A549 (cell line): ENCODE results near the gene HS3ST4. TPM values are rescaled to one million over a fixed set of nuclear protein-coding genes. Genes with fewer than 3 reads are reported as not detected.

Experiments
- ATAC-seq, 2 experiments: fragments of 200-7000 bp in 1 of 2; fragments of >200 bp in 1 of 2; cut with Nextera tagmentation in 1 of 2; cut with Tn5 transposase in 1 of 2; 3 replicates each; pipeline versions ENCODE4 v1.8.0 to v1.9.1; 2018 to 2020; ENCODE audit warnings: mild to moderate bottlenecking in 1 of 2, moderate library complexity in 1 of 2
- CTCF ChIA-PET: fragments of 300-600 bp; sonication (Branson Sonifier 250); formaldehyde crosslinking; extraction: SDS; loops from one replicate; lab custom pipeline; 2021; ENCODE audit warnings: antibody characterized with exemption, inconsistent platforms; lab: Yijun Ruan, JAX
- POLR2A ChIA-PET: fragments of 350-600 bp; formaldehyde crosslinking; extraction: SDS; loops from one replicate; lab custom pipeline; 2021; ENCODE audit warnings: antibody characterized with exemption, inconsistent platforms; lab: Yijun Ruan, JAX
- DNase-seq, 2 experiments: peaks; one replicate each; pipeline versions ENCODE4 v3.0.0 to v3.0.0-alpha.2; 2011 to 2016; ENCODE audit warnings: low read depth in 1 of 2, low spot score in 1 of 2
- FAIRE-seq: peaks from 2 replicates; lab custom pipeline; 2011; peaks lifted over from hg19 to GRCh38; lab: Jason Lieb, UNC
- H3K27ac ChIP-seq, 2 experiments: fragments of >200 bp; sonication (Bioruptor Twin); formaldehyde crosslinking; 3 replicates each; pipeline ENCODE4 v1.5.1; 2016 to 2017
- H3K4me1 ChIP-seq: fragments of >200 bp; sonication (Bioruptor Twin); formaldehyde crosslinking; 3 replicates; pipeline ENCODE4 v1.6.1; 2016
- H3K4me2 ChIP-seq: fragments of >200 bp; sonication (Bioruptor Twin); formaldehyde crosslinking; 3 replicates; pipeline ENCODE4 v1.6.1; 2016
- H3K4me3 ChIP-seq: fragments of >200 bp; sonication (Bioruptor Twin); formaldehyde crosslinking; 3 replicates; pipeline ENCODE4 v1.5.1; 2016
- H3K9me3 ChIP-seq: fragments of >200 bp; sonication (Bioruptor Twin); formaldehyde crosslinking; 3 replicates; pipeline ENCODE4 v1.6.1; 2016
- ATOH8 ChIP-seq: fragments of 250-450 bp; sonication (Bioruptor Pico); IDR thresholded peaks from 2 replicates; pipeline ENCODE4 v1.5.0; 2020; ENCODE audit warnings: low read depth, mild to moderate bottlenecking, moderate library complexity
- CEBPB ChIP-seq, 2 experiments: fragments of >200 bp in 1 of 2; sonication (Bioruptor Twin) in 1 of 2; formaldehyde crosslinking in 1 of 2; IDR thresholded peaks; 2 replicates each; pipeline ENCODE4 v1.6.1; 2012 to 2016
- CHD4 ChIP-seq: fragments of 200-600 bp; sonication (generic); IDR thresholded peaks from 2 replicates; pipeline ENCODE4 v1.6.1; 2016; ENCODE audit warnings: antibody characterized with exemption, mild to moderate bottlenecking, borderline replicate concordance
- EHF ChIP-seq: fragments of 250-450 bp; sonication (Bioruptor Pico); IDR thresholded peaks from 2 replicates; pipeline ENCODE4 v1.5.0; 2020; ENCODE audit warnings: mild to moderate bottlenecking
- EHMT2 ChIP-seq: fragments of 200-600 bp; sonication (generic); IDR thresholded peaks from 2 replicates; pipeline ENCODE4 v1.6.1; 2016; ENCODE audit warnings: antibody characterized with exemption, low read depth, mild to moderate bottlenecking, moderate library complexity
- ELK1 ChIP-seq: fragments of 150-350 bp; IDR thresholded peaks from 2 replicates; pipeline ENCODE4 v1.6.1; 2014; ENCODE audit warnings: low read depth, mild to moderate bottlenecking, low read length
- FOSB ChIP-seq: fragments of 250-450 bp; sonication (Bioruptor Pico); IDR thresholded peaks from 2 replicates; pipeline ENCODE4 v1.5.0; 2020; ENCODE audit warnings: mild to moderate bottlenecking, moderate library complexity
- GATA3 ChIP-seq: IDR thresholded peaks from 2 replicates; pipeline ENCODE4 v1.6.1; 2012; ENCODE audit warnings: borderline replicate concordance
- HES2 ChIP-seq: fragments of >200 bp; sonication (Bioruptor Twin); formaldehyde crosslinking; IDR thresholded peaks from 2 replicates; pipeline ENCODE4 v1.6.1; 2016
- HOXA7 ChIP-seq: fragments of 250-450 bp; sonication (Bioruptor Pico); IDR thresholded peaks from 2 replicates; pipeline ENCODE4 v1.5.0; 2020; ENCODE audit warnings: mild to moderate bottlenecking, moderate library complexity
- HOXB5 ChIP-seq: fragments of 250-450 bp; sonication (Bioruptor Pico); IDR thresholded peaks from 2 replicates; pipeline ENCODE4 v1.5.0; 2020; ENCODE audit warnings: mild to moderate bottlenecking, moderate library complexity
- KDM1A ChIP-seq: fragments of 200-600 bp; sonication (generic); IDR thresholded peaks from 2 replicates; pipeline ENCODE4 v1.6.1; 2016; ENCODE audit warnings: low read depth, mild to moderate bottlenecking
- KDM5A ChIP-seq: fragments of 200-600 bp; sonication (generic); IDR thresholded peaks from 2 replicates; pipeline ENCODE4 v1.6.1; 2016; ENCODE audit warnings: antibody characterized with exemption, mild to moderate bottlenecking
- MAFK ChIP-seq: fragments of 450-650 bp; IDR thresholded peaks from 2 replicates; pipeline ENCODE4 v1.6.1; 2014; ENCODE audit not compliant: partially characterized antibody
- MYC ChIP-seq: IDR thresholded peaks from 2 replicates; pipeline ENCODE4 v1.6.1; 2012; ENCODE audit warnings: mild to moderate bottlenecking, inconsistent platforms, low read length, improper control_type of control experiment, borderline replicate concordance
- NFE2L2 ChIP-seq: fragments of 150-350 bp; conservative IDR thresholded peaks from 2 replicates; pipeline ENCODE4 v1.6.1; 2014; ENCODE audit warnings: low read length
- NPAS2 ChIP-seq: fragments of 250-450 bp; sonication (Bioruptor Pico); IDR thresholded peaks from 2 replicates; pipeline ENCODE4 v1.8.0; 2022; ENCODE audit warnings: mild to moderate bottlenecking, moderate library complexity, borderline replicate concordance
- PBX3 ChIP-seq: IDR thresholded peaks from 2 replicates; pipeline ENCODE4 v1.6.1; 2012
- POLR2A ChIP-seq: IDR thresholded peaks from 2 replicates; pipeline ENCODE4 v1.6.1; 2012; ENCODE audit warnings: mild to moderate bottlenecking, low read length
- RARB ChIP-seq: fragments of 250-450 bp; sonication (Bioruptor Pico); IDR thresholded peaks from 2 replicates; pipeline ENCODE4 v1.8.0; 2021; ENCODE audit warnings: mild to moderate bottlenecking, moderate library complexity
- RCOR1 ChIP-seq: fragments of 150-350 bp; IDR thresholded peaks from 2 replicates; pipeline ENCODE4 v1.6.1; 2014; ENCODE audit warnings: antibody characterized with exemption, low read length, low read depth
- RNF2 ChIP-seq: fragments of 200-600 bp; sonication (generic); IDR thresholded peaks from 2 replicates; pipeline ENCODE4 v1.6.1; 2016; ENCODE audit warnings: low read depth, mild to moderate bottlenecking, antibody characterized with exemption, moderate library complexity, borderline replicate concordance
- SREBF2 ChIP-seq: fragments of 450-650 bp; IDR thresholded peaks from 2 replicates; pipeline ENCODE4 v1.6.1; 2014; ENCODE audit warnings: mild to moderate bottlenecking, moderate library complexity
- USF2 ChIP-seq: fragments of 450-650 bp; IDR thresholded peaks from 2 replicates; pipeline ENCODE4 v1.6.1; 2014; ENCODE audit warnings: antibody characterized with exemption
- ZC3H11A ChIP-seq: fragments of 450-650 bp; IDR thresholded peaks from 2 replicates; pipeline ENCODE4 v1.6.1; 2014; ENCODE audit warnings: antibody characterized with exemption, mild to moderate bottlenecking
- ZFP36 ChIP-seq: fragments of 450-650 bp; IDR thresholded peaks from 2 replicates; pipeline ENCODE4 v1.6.1; 2014; ENCODE audit warnings: borderline replicate concordance; ENCODE audit not compliant: partially characterized antibody
- ZNF302 ChIP-seq: fragments of 250-450 bp; sonication (Bioruptor Pico); IDR thresholded peaks from 2 replicates; pipeline ENCODE4 v1.9.0; 2021; ENCODE audit warnings: inconsistent platforms, mild to moderate bottlenecking, moderate library complexity
- WGBS: methylation state at CpG from one replicate; pipeline ENCODE4 v1.1.6; 2017; ENCODE audit errors: missing lambda C conversion rate; 5-methylcytosine and 5-hydroxymethylcytosine counted together
- polyA plus RNA-seq, 4 experiments: library from polyadenylated mRNA; depleted of rRNA in 3 of 4; stranded (reverse); fragments of >200 nt; fragmentation: RNase III in 1 of 4; extraction: RNeasy Plus Mini Kit Qiagen cat#74134 plus additional on column Dnase treatment in 1 of 4; gene quantifications; 2 replicates in 3 of 4; 3 replicates in 1 of 4; pipeline ENCODE4 v1.2.3, GENCODE V29; 2011 to 2017

HS3ST4 gene
- polyA plus RNA-seq, 2 of the 4 experiments (the other 2 are of a cell fraction) = not detected

GRCh38 chr16:25952983-25953382, 261.2 kb downstream of the HS3ST4 start:
- TF ChIP-seq FOSB (CRISPR knock-in tag) (no peak), PBX3 (no peak), ZC3H11A (no peak), HES2 (no peak), MYC (no peak), MAFK (no peak), NFE2L2 (no peak), ZNF302 (no peak)
- POLR2A ChIA-PET = no interaction called here
- CTCF ChIA-PET = no interaction called here
- H3K4me1 ChIP-seq = no peaks in the 10 kb centered on the region
- WGBS = 5% methylated on average over 3 of the region's 3 CpGs
- no peak overlapping the region for H3K4me2 ChIP-seq
- no peak overlapping the region for H3K27ac ChIP-seq
- 0 out of 3 replicates have a peak, but pooled peaks cover 4% of the 10 kb centered on the region for H3K9me3 ChIP-seq
- DNase-seq = no peak
- no peak for ATAC-seq
- no peak overlapping the region for H3K4me3 ChIP-seq
- FAIRE-seq = no peak

GRCh38 chr16:25957707-25958106, 265.9 kb downstream of the HS3ST4 start:
- WGBS = 0% methylated on average over 2 of the region's 2 CpGs
- ATAC-seq (no peak), DNase-seq (no peak), FAIRE-seq (no peak)
- Histone ChIP-seq H3K4me3 (no peak overlapping the region), H3K4me2 (no peak overlapping the region), H3K4me1 (no peaks in the 10 kb centered on the region), H3K9me3 (0 out of 3 replicates have a peak, but pooled peaks cover 4% of the 10 kb centered on the region), H3K27ac (no peak overlapping the region)
- ChIA-PET CTCF (no interaction called here), POLR2A (no interaction called here)
- TF ChIP-seq ATOH8 (CRISPR knock-in tag) (no peak), KDM5A (no peak), HOXA7 (CRISPR knock-in tag) (no peak), RNF2 (no peak), GATA3 (no peak), NPAS2 (CRISPR knock-in tag) (no peak), KDM1A (no peak), HOXB5 (CRISPR knock-in tag) (no peak), ZFP36 (no peak), EHMT2 (no peak), SREBF2 (no peak), RARB (CRISPR knock-in tag) (no peak), ELK1 (no peak), USF2 (no peak), EHF (no peak), POLR2A (no peak), CEBPB (IDR thresholded peaks at IDR 0.05) (no peak), RCOR1 (no peak), CHD4 (no peak), MYC (no peak)
- TF ChIP-seq, all 56 proteins: peak for 0
